ENCODE data around the gene KRT27.

GRCh38 chr17:40727447-40728231 is 54.7 kb downstream of the KRT27 start:
- TF ChIP-seq CTCF (IDR thresholded peaks at IDR 0.05) (no peak), POLR2A (IDR thresholded peaks at IDR 0.05) (no peak)

All from adrenal gland (tissue), 5 donors.